Stimulated activated CD4-positive, alpha-beta T cell treated with anti-CD3 and anti-CD28 coated beads, Interleukin-1b, Interleukin-23, amount 100 ng/mL, for 1 hour (primary cell): ENCODE measurements around the gene SREBF2.
"Not testable (repeated sequence)": the region's sequence is repeated elsewhere in the genome, so short reads cannot be mapped to it uniquely, and the experiment has no call there.

Experiments
- DNase-seq, 2 donors: peaks; one replicate each; pipeline ENCODE4 v3.0.0-alpha.2; 2020; ENCODE audit warnings: low read depth in 2 of 2

SREBF2 gene

DNA sequence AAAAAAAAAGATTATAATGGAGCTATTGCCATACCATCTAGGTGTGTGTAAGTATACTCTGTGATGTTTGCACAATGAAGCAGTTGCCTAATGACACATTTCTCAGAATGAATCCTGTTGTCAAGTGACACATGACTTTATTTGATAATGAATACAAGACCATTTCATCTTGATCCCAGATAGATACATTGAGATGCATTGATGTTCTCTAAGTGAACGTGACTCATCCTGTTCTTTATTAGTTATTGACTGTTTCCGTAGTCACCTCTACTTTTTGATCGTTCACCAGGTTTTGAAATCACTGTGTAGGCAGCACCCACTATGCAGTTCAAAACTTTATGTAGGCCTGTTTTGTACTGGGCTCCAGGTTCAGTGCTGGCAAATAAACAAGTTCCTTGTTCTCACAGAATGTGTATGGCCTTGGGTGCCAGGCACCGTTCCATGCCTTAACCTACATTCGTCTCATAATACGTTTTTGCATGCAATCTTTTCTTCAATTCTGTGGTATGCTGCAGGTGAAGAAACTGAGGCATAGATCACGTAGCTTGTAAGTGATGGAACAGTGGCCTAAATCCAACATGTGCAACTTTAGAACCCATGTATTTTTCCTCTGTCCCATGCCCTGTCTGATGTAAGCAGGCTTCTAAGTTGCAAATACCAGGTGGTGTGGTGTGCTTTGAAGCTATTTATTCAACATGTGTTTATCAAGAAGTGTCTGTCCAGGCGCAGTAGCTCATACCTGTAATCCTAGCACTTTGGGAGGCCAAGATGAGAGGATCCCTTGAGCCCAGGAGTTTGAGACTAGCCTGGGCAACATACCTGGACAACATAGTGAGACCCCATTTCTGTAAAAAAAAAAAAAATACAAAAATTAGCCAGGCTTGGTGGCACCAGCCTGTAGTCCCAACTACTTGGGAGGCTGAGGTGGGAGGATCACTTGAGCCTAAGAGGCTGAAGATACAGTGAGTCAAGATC lies 10.4 kb downstream of the SREBF2 start:
- no peak for DNase-seq

- DNase-seq: no peak
Measured at GRCh38 chr22:41844036-41844435, 11.1 kb downstream of the SREBF2 start.

DNA sequence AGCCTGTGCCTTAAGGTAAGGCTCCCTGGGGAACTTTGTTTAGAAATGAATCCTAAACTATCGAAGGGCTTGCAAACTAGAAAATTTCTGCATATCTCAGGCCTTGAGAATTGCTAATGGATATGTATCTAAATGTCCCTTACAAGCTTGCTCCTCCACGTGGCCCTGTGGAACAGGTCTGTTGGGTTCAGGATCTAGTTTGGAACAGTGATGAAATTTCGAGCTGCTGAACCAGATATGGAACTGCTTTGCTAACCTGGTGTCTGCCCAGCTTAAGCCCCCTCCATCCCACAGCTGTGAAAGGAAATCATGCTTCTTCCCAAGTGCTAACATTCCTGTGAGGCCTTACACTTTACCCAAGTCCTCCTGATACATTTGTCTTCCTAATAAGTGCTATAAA lies 11.6 kb downstream of the SREBF2 start:
- no peak for DNase-seq

DNA sequence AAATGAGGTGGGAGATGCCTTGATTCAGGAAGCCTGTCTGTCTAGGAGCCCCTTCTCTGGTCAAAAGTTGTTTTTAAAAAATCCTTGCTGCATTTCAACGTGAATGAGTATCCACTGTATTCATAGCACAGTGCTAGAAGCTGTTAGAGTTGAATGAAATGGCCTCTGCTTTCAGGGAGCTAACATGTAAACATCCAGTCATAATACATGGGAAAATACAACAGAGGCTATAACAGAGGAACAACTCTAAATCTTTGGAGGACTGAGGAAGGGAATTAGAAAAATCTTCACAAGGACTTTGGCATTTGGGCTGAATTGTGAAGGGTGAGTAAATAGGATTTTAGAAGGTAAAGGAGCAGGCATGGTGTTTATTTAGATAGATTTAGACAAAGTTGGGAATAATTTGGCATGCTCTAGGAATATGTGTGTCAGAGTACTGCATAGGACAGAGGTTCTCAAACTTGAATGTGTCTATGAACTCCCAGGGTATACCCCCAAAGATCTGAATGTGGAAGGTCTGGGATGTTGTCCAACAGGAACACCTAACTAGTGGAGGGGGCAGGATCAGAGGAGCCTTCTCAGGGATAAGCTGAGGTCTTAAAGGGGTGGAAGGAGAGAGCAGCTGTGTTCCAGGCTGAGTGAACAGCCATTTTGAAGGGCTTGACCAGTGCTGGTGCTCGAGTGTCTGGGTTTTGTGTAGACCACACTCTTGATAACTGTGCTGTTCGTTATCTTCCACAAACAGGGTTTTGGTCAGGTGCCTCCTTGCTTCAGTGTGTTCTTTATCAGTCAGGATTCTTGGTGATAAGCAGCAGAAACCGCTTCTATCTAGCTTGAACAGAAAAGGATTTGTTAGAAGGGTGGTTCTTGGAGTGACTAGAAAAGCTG lies 12.7 kb downstream of the SREBF2 start:
- DNase-seq: no peak

DNA sequence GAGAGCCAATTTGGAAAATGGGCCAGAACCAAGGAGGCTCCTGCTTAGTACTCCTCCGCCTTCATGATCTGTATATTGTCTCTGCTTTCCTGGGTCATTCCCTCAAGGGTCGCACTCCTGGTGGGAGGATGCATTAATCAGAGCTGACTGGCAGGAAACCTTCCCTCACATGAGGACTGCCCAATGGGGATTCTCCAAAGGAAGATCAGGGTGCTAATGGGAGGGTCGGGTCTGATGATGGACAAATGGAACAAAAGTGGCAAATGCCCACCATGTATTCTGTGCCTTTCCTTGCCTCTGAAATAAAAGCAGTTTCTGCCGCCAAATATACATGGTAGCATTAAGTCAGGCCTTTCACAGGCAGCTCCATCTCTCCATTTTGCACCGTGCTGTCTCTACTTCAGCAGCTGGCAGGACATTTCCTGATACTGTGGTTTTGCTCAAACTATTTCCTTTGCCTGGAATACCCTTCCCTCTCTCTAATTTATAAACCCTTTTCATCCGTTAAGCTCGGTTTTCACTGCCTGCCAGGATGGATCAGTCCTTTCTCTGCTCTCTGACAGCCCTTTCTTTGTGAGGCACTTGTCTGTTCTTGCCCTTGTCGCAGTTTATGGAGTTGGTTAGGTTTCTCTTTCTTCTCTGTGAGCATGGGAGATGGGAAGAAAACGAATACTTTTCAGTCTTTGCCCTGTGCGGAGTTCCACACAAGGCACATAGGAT lies 13.5 kb downstream of the SREBF2 start:
- no peak for DNase-seq

- no peak for DNase-seq
Measured at GRCh38 chr22:41847300-41847699, 14.4 kb downstream of the SREBF2 start.

DNA sequence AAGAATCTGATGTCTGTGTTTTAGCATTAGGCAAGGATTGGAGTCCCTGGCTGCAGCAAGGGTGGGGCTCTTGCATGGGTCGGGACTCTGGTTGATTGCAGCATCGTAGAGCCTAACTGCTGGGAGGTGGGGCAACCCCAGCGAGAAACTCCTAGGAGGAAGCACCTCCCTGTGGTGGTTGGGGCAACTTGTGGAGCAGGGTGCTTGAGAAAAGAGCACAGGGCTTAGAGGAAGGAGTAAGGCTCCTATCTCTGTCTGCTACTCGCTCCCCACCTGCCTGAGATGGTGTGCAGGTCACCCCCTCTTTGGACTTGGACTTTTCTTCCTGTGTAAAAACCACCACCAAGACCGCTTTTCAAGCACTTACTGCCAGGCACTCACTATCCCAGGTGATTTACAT lies 15.6 kb downstream of the SREBF2 start:
- DNase-seq: no peak

GRCh38 chr22:41856469-41856868 lies 23.6 kb downstream of the SREBF2 start:
- no peak for DNase-seq

GRCh38 chr22:41857155-41857859 lies 24.4 kb downstream of the SREBF2 start:
- peak; percentile 46 to 50 for DNase-seq

GRCh38 chr22:41857860-41858199 lies 24.9 kb downstream of the SREBF2 start:
- no peak for DNase-seq

DNA sequence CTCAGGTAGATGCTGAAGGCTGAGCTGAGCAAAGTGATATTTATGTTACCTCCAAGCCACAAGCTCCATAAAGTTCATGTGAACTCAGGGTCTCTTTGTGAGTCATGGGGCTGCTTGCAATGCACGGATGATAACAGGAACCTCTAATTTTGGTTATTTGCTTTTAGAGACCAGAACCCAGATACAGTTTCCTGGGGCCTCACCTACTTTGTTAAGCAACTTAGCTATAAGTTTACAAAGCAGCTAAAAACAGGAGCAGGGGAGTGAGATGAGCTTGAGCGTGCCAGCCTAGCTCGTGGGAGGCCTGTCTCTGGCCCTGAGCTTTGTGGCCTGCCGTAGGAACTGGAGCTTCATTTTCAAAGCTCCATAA lies 29.2 kb downstream of the SREBF2 start:
- peak in 1 of 2 donors; percentile 21 for DNase-seq

- no peak for DNase-seq
Measured at GRCh38 chr22:41862530-41863266, 29.8 kb downstream of the SREBF2 start.

DNA sequence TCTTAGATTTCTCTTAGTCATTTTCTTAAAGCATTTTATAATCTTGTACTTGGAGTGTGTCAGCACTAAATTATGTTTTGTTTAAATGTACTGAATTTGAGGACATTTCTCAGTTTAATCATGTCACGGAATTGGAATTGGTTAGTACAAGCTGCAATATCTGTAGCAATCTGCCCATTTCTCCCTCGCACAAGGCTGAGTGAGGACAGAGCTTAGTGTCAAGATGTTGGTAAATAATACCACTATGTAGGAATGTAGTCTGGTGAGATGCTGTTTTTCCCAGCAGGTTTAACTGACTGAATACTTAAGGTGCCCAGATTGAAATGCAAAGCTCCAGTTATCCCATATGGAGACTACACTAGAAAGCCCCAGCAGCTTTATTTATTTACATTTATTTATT lies 30.6 kb downstream of the SREBF2 start:
- DNase-seq: no peak

GRCh38 chr22:41868556-41868955 lies 35.7 kb downstream of the SREBF2 start:
- no peak for DNase-seq

- not testable (repeated sequence) for DNase-seq
Measured at GRCh38 chr22:41870081-41870480, 37.2 kb downstream of the SREBF2 start.

DNA sequence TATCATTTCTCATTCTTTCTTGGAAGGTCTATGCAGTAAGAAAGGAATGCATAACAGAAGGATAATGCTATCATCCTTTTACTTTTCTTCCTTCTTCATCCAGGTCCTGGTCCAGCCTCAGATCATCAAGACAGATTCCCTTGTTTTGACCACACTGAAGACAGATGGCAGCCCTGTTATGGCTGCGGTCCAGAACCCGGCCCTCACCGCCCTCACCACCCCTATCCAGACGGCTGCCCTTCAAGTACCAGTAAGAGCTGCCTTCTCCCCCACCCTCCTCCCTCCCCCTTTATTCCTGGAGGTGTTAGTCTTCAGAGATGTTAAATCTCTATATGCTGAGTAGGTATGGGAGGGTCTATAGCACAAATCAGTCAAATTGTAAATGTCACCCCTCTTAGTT lies 37.9 kb downstream of the SREBF2 start:
- DNase-seq: no peak

DNA sequence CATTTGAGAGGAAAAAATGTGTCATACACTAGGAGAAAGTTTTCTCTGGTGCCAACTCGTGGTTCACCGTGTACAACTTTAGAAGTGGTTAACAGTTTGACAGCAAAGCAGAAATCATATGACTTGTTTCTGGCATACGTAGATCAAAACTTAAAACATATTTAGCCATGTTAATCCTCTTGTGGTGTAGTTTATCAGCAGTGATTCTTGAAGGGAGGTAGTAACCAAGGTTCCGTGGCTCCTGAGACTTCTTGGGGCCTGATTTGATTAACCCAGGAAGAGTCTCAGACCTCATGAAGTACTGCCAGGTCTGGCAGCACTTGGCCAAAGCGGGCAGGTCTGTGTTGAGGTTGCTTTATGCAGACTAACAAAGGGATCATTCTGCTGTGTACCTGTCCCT lies 40.5 kb downstream of the SREBF2 start:
- DNase-seq: no peak

DNA sequence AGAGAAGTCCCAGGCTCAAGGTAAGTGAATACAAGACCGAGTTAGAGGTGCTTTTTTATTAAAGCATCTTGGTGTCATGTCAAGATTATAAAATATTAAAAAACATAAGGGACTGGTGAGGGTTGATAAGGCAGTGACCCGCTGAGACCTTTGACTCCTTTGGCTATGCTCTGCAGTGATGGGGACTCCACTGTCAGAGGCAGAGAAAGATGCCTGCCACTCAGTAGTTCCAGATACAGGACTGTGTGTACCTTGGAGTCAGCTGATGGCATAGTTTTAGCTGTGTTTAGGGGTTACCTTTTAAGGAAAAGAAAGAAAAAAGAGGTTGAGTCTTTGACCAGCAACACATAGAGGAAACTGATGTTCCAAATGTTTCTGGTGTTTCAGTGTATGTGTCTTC lies 41.2 kb downstream of the SREBF2 start:
- no peak for DNase-seq

GRCh38 chr22:41875531-41876270 lies 42.8 kb downstream of the SREBF2 start:
- no peak for DNase-seq

DNA sequence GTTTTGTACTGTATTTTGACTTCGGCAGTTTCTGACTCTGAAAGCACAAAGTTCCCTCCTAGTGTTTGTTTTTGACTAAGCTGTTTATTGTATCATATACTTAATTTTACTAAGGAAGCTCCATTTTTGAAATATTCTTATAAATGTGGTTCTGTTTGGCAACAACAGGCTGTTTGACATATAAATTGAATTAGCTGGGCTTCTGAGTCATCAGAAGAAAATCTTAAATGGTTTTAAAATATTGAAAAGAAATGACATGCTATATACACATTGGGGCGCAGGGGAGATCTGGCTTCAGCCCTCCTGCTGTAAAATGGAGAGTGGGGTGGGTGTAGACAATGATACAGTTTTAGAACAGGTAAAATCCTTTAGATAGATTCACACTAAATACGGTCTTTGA lies 43.4 kb downstream of the SREBF2 start:
- no peak for DNase-seq
